Umbilical cord (tissue), 2 donors: ENCODE measurements around the gene FHDC1. TPM values are rescaled to one million over a fixed set of nuclear protein-coding genes. Genes with fewer than 3 reads are reported as not detected.

Source experiments
- DNase-seq: peaks from one replicate; pipeline ENCODE4 v3.0.0-alpha.2; 2015; ENCODE audit warnings: low spot score
- total RNA-seq: library from RNA; depleted of rRNA; stranded (reverse); fragments of >200 nt; gene quantifications from one replicate; pipeline ENCODE4 v1.2.3, GENCODE V29; 2014; ENCODE audit warnings: low replicate concordance; ENCODE audit not compliant: insufficient read depth

Gene FHDC1
- total RNA-seq, 1 donor from 2014 or later = 2.6 TPM

DNA sequence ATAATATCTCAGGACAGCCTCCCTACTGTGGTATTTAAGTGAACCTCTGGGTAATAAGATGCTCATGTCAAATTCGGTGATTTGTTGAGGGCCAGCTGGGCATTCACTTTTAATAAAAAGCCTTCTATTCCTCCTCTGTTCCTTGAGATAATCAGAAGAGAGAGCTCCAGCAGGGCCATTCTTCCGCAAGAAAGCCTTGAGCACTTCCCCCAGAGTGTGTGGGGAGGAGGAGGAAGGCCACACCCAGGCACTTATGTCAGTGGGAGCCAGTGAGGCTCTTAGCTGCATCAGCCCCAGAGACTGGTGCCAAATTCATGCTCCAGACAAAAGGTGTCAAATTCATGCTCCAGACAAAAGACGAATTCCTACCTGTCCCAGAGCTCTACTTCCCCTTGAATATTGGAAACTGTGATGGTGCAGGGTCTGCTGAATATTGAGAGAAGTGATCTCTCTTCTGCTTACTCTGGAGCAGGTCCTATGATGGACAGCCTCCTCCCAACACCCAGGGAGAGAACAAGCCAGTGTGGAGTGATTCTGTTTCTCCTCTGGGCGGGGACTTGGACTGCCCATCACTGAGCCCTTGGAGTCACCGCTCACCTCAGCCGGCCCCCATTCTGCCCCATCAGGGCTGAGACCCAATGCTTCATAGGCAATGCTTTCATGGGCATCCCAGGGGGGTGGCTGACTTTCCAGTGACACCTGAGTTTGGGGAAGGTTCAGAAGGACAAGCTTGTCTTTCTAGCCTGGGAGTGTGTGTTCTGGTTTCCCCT lies 68.1 kb downstream of the FHDC1 start:
- no peak for DNase-seq

DNA sequence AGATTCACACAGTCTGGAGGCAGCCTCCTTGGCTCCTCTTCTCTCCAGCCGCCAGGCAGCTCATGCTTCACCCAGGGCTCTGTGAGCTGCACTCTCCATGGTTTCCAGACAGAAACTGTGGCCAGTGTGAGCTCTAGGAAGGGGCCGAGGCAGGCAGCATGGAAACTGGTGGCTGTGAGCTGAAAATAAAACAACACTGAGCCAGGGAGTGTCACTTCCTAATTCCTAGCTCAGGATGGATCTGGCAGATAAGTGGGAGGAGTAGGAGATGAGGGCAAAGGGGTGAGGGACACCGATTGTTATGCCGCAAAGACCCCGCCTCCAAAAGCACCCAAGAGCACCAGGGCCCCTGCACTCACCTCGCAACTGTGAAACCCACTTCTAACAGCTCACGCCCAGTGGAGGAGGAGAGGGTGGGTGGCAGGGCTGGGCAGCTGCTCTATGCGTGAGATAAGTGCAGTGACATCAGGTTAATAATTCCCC lies 69.8 kb downstream of the FHDC1 start:
- DNase-seq = peak; percentile 34

DNA sequence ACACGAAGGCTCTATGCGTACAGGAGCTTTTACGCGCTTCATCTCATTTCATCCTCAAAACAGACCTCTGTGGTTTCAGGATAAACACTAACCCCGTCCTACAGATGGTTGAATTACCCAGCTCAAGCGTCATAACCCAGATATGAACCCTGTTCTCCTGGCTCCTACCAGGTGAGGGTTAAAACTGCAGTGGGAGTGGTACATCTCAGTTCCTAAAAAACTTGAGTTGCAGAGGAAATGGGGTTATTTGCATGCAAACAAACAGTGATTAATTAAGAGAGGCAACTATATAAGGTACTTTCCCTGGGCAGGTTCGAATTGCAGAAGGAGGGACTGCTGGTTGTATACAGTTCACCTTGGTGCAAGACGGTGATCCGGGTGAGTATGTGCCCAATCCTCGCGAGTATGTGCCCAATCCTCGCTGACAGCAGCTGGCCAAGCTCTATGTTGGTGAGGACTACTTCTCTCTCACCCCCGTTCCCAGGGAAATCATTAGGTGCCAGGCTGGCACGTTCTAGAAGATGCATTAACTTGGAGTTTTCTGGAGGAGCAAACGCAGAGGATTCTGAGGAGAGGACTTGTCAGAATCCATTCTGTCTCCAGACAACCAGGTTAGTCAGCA lies 72.6 kb downstream of the FHDC1 start:
- DNase-seq = no peak

DNA sequence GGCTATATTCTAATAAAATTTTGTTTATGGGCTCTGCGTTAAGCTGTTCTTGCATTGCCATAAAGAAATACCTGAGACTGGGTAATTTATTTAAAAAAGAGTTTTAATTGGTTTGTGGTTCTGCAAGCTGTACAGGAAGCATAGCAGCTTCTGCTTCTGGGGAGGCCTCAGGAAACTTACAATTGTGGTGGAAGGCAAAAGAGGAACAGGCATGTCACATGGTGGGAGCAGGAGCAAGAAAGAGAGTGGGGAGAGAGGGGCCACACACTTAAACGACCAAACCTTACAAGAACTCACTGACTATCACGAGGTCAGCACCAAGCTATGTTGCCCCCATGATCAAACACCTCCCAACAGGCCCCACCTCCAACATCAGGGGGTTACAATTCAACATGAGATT lies 74.0 kb downstream of the FHDC1 start:
- DNase-seq = no peak

DNA sequence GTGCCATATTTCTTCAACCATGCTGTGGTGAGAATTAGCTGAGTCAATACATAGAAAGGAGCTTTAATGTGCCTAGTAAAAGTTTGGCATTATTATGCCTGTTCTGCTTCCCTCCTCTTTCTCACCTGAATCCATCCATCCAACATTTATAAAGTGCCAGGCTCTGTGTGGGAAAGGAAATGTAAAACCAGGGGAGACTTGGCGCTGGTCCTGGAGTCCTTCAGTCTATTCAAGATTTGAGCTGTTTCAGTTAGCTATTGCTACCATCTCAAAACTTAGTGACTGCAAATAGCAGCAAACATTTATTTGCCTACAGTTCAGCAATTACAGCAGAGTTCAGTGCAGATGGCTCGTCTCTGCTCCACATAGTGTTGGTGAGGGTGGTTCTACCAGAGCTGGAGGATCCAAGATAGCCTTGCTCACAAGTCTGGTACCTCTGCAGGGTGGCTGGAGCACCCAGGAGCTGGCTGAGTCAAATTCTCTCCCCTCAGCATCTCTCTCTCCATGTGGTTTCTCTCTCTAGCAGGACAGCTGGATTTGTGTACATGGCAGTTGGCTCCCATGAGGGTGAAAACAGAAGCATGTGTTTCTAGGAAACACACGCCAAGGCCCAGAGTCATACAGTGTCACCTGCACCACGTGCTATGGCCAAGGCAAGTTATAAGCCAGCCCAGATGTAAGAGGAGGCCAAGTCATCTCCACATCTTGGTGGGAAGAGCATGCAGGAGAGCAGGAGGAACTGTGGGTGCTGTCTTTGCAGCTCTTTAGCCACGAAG lies 77.3 kb downstream of the FHDC1 start:
- DNase-seq = no peak

DNA sequence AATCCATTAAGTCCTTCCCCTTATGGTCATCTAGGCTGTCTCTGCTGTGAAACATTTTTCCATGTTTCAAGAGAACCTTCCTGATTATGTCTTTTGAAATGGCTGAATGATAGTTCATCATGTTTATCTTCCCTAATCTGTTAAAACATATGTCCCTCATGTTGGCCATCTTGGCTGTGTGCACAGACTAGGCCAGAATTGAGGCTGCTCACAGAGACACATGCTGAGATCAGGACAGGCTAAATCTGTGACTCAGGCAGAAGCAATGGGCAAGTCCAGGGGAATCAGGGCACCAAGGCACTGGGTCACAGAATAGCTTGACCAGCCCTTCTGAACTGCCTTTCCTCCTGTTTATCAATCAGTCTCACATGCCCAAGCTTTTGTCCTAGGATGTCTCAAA lies 78.3 kb downstream of the FHDC1 start:
- no peak for DNase-seq

DNA sequence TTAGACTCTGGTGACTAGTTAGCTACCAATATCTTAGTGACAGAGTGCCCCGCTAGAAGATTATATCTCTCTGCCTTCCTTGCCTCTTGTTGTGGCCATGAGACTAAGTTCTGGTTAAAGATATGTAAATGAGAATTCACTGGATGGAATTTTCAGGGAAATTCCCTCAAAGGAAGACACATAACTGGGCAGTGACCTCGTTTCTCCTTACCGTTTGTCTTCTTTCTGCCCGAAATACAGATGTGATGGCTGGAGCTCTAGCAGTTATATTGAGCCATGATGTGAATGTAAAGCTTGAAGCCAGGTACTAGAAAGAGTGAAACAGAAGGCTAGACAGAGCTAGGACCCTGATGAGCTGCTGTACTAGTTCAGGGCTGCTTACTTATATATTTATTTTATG lies 80.5 kb downstream of the FHDC1 start:
- no peak for DNase-seq

DNA sequence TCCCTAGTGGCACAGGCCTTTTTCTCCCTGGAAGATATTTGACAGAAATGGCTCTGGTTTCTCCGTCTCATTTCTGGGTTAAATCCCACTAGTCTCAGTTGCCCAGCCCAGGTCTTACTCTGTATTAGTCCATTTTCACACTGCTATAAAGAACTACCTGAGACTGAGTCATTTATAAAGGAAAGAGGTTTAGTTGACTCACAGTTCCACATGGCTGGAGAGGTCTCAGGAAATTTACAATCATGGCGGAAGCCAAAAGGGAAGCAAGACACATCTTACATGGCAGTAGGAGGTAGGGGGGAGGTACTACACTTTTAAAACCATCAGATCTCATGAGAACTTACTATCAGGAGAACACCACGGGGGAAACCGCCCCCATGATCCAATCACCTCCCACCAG lies 81.9 kb downstream of the FHDC1 start:
- DNase-seq = no peak

DNA sequence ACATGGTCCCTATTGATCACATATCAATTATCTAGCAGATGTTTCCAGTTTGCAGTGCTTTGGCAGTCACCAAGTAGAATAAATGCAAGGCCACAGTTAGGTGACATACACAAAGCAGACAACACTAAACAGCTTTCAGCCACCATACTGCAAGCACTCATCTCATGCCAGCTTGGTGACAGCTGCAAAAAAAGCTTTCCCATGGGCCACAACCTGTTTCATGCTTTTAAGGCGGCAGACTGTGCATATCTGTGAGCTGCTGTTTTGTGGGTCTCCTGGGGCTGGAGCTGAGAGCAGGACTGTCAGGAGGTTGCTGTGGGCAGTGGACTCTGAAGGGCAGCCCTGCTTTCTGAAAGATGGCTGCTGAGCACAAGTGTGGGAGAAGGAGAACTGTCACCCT lies 82.6 kb downstream of the FHDC1 start:
- no peak for DNase-seq

DNA sequence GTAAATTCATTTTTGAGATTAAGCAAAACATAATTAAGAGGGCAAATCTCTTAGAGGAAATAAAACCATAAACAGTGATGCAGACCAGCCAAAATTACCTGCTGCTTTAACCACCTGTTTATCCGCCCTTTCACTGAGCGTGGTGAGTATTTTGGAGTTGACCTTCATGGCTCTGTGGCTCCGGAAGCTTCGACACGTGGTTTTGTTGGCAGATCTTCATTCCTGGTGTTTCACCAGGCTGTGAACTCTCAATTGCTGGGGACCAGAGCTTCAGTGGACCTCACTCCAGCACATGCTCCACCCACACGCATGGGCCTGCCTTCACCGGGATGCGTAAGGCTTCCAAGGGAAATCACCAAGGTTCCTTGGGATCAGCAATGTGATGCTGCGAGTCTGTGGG lies 83.8 kb downstream of the FHDC1 start:
- no peak for DNase-seq

DNA sequence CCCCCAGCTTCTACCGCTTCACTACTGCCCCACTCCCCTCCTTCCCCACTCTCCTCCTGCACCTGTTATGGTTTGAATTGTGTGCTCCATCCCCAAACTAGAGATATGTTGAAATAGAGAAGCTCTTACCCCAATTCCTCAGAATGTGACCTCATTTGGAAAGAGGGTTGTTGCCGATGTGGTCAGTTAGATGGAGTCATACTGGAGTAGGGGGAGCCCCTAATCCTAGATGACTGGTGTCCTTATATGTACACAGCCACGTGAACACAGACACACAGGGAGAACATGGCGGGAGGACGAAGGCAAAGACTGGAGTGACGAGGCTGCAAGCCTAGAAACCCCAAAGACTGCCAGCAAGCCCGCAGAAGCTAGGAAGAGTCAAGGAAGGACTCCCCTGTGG lies 84.3 kb downstream of the FHDC1 start:
- DNase-seq = no peak

DNA sequence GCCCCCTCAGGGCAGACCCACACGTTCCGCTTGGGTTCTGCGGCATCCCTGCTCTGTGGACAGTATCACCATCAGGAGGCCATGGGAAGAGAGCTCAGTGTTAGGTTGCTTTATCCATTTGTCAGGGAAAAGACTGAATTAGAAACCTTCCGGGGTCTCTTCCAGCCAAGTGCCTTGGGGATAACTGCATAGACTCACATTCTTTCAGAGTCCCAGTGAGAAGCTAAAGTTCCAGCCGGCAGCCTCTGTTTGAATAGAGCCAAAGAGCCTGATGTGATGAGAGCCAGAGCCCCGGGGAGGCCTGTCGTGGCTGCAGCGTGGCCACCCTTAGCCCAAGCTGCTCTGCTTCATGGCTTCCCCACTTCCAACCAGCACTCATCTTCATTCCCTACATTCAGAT lies 85.2 kb downstream of the FHDC1 start:
- no peak for DNase-seq

DNA sequence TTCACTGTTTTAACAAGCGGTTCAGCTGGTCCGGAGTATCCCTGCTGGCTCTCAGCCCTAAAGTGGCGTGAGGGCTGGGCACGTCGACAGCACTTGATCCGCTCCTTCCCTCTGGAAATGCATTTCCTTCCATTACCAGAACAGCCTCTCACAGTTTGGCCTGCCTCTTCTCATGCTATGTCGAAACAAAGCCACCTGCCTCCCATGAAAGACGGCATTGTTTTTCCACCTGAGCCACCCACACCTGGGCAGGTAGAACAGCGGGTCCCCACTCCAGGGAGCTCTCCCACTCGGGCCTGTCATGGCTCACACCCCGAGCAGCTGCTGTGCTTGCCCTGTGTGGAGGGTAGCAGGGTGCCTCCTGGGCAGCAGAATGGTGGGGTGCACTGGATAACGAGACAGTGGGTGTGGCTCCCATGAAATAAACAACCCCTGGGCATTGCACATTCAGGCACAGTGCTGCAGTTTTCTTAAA lies 86.2 kb downstream of the FHDC1 start:
- DNase-seq = no peak

DNA sequence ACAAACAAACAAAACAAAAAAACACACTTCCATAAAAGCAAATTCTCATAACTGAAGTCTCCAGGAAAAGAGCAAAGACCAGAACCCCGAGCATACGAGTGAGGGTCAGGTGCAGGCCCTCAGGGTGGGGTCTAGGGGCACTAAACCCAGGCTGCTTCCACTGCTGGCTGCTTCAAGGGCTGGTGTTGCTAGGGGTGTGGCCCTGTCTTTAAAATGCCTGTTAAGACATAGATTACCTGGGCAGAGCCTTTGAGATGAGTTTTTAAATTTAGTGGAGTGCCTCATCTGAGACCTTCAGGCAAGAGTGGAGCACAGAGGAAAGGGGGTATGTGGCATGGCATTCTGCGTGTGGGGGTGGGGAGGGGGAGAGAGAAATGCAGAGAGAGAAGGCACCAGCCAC lies 87.0 kb downstream of the FHDC1 start:
- no peak for DNase-seq

DNA sequence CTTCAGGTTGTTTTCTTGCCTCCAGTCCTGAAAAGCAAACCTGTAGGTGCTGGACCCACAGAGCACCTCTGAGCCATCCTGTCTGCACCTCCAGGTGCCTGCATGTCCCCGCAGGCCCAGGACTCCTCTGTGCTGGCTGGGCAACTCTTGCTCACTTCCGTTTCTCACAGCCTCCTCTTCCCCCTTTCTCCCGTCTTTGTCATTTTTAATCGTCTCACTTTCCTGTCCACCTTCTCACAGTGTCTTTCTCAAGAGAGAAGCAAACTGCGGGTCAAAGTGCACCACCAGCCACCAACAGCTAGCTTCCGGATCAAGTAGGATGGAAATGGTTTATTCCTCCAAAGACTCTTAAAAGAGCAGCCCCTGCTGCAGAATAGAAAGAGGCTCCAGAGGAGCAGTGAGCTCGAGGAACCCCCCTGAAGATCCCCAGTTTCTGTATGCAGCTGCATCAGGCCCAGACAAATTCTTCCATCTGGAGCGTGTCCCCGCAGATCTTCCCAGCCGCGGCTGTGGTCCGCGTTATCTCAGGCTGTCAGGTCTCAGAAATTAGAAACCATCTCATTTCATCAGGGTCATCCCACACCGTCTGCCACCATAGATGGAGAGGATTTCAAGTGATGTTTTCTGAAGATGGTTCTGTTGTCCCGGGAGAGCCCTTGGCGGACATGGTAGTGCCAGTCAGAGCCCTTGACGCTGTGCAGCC lies 87.7 kb downstream of the FHDC1 start:
- DNase-seq = peak; percentile 47

DNA sequence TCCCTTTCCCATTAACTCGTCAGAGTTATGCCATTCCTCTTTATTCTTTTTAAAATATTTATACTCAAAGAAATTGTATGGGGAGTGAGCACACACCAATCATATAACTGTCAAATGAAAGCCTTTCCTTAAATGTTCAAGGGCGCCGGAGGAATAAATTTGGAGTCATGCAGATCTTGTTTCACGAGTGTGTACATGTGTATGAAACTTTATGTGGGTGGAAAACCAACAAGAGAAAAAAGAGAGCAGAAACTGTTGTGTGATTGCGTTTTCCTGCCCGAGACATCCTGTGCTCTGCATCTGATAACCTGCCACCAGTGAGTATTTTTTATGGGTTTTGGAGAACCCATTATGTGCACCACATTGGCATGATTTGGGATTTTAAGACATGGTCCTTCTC lies 88.3 kb downstream of the FHDC1 start:
- no peak for DNase-seq

DNA sequence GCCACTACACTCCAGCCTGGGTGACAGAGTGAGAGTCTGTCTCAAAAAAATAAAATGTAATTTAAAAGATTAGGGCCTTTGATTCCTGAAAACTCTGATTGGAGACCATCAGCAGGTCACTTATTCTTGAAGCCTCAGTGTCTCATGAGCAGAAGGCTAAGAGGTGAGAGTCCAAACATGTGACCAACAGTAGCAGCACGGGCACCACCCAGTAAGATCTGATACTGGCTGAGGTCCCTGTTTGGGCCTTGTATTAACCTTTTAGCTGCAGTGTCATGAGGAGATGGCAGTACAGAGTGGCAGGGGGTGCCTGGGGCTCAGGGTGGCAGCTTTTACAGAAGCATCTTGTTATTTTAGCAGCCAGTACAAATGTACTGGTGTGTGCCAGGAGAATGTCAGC lies 89.3 kb downstream of the FHDC1 start:
- DNase-seq = no peak

DNA sequence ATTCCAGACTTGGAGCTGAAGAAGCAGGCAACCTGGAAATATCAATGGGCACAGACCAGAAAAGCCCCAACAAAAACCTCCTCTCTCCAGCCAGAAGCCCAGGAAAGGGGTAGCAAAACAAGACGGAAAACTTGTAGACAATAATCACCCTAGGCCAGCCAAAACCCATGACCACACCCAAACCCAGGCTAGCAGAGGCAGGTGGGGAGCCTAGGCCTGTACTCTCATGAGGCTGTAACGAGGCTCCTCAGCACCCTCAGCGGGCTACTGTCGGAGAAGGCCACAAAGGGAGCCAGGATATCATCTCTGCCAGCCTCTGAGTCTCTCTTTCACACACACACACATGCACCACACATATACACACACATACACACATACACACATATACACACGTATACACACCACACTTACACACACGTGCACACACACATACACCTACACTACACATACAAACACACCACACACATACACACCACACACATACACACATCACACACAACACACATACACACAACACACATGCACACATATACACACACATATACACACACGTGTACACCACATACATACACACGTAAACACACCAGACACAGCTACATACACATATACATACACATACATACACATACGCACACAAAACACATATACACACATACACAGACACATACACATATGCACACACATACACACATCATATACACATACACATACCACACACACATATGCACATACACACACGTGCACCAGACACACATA lies 90.6 kb downstream of the FHDC1 start:
- DNase-seq = no peak

DNA sequence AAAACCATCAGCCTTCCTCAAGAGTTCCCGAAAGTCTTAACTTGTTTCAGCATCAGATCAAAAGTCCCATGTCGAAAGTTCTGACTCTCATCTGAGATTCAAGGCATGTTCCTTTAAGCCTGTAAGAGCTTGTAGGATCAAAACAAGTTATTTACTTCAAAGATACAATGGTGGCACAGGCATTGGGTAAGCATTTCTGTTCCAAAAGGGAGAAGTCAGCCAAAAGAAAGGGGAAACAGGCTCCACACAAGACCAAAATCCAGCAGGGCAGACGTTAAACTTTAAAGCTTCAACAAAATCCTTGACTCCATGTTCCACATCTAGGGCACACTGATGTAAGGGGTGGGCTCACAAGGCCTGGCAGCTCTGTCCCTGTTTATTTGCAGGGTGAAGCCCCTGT lies 91.7 kb downstream of the FHDC1 start:
- no peak for DNase-seq

DNA sequence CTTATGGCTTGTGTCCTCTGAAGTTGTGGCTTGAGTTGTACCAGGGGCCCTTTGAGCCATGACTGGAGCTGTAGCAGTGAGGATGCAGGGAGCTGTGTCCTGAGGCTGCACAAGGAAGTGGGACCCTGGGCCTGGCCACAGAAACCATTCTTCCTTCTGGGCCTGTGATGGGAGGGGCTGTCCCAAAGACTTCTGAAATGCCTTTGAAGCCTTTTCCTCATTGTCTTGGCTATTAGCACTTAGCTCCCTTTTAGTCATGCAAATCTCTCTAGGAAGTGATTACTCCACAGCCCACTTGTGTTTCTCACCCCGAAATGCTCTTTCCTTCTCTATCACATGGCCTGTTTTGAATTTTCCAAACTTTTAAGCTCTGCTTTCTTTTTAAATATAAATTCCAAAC lies 92.4 kb downstream of the FHDC1 start:
- DNase-seq = no peak
